NCI-H82 (cell line): ENCODE measurements around the gene GNPTAB.

Experiments
- DNase-seq: peaks from one replicate; lab custom pipeline; 2025; lab: John Stamatoyannopoulos, UW

Gene GNPTAB

GRCh38 chr12:101696251-101697196, 134.2 kb downstream of the GNPTAB start:
- peak; percentile 67 for DNase-seq

GRCh38 chr12:101695706-101696105, 135.1 kb downstream of the GNPTAB start:
- DNase-seq = no peak
